NOMO-1 treated with DMSO at 0.1 percent for 48 hours (cell line): Measurements from ENCODE around the gene SVOP.

Experiments used
- DNase-seq: peaks from one replicate; lab custom pipeline; 2025; ENCODE audit not compliant: unreplicated experiment; lab: John Stamatoyannopoulos, UW

SVOP gene

GRCh38 chr12:108980831-108981618 lies 39.8 kb downstream of the SVOP start:
- DNase-seq, result no peak

DNA sequence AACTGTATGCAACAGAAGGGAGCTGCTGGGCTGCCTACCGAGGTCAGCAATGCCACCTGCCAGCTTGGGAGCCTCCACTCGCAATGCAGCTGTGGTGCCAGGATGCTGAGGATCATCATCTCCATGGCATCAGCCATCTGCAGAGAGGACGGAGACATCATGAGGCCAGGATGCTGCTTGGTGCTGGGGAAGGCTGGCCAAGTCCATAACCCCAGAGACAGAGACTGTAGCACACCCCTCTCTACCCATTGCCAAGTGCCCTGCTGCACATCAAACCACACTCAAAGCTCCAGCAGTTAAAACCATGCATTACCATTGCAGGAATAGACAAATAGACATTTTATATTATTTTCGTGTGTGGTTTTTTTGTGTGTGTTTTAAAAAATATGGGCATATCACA lies 43.5 kb downstream of the SVOP start:
- DNase-seq, result no peak

DNA sequence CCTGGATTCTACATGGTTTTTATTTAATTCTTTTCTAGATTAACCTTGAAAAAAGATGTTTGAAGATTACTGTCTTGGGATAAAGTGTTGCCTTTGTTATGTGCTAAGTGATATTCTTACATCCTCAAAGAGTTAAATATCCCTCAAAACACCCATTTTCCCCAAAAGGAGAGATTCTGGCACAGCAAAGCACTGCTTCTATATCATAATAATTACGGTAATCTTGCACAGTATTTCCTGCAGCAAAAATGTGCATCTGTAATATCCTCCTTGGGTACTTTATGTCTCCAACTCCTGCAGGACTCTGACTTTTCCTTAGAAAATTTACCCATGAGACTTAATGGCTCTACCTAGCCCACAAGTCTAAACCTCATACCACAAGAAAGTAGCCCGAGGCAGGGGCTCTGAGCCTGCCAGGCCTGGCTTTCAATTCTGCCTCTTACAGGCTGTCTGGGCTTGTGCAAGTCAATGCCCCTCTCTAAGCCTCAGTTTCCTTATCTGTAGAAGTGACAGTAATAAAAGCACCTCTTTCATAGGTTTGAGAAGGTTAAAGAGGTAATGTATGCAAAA lies 45.8 kb downstream of the SVOP start:
- no peak for DNase-seq

DNA sequence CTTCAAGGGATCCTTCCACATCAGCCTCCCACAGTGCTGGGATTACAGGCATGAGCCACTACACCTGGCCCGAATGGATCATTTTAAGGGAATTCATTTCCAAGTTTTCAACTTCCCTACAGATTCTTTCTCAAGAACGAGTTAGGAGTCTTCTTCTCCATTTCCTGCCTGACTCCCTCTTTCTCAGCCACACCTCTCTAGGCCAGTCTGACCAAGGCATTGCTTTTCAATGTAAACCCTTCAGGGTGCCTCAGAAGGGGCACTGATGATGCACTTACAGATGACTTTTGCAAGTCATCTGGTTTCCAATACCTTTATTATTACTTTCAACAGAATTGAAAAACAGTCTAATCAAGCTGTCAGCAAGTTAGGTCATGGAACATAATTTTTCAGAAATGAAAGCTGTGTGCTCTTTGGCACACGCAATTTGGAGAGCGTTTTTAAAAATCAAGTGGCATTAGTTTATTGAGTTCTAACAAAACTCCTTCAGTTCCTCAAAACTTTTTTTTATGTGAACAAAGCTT lies 47.2 kb downstream of the SVOP start:
- DNase-seq, result peak; percentile 14

DNA sequence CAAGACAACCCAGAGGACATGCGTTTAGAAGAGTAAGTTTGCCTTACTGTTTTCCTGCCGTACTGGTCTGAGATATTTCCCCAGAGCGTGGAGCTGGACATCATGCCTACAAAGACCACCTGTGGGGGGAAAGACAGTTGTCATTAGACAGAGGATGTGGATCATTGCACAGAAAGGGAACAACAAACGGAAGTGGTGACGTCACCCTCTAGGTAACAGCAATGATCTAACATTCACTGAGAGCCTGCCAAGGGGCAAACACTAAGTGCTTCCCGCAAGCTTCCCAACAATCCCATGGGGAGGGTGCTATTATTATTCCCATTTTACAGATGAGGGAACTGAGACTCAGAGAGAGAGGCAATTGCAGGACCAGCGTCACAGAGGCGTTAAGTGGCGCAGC lies 48.5 kb downstream of the SVOP start:
- peak; percentile 2 for DNase-seq

GRCh38 chr12:108969622-108970021 lies 51.2 kb downstream of the SVOP start:
- DNase-seq, result no peak

GRCh38 chr12:108967869-108968540 lies 52.9 kb downstream of the SVOP start:
- no peak for DNase-seq

DNA sequence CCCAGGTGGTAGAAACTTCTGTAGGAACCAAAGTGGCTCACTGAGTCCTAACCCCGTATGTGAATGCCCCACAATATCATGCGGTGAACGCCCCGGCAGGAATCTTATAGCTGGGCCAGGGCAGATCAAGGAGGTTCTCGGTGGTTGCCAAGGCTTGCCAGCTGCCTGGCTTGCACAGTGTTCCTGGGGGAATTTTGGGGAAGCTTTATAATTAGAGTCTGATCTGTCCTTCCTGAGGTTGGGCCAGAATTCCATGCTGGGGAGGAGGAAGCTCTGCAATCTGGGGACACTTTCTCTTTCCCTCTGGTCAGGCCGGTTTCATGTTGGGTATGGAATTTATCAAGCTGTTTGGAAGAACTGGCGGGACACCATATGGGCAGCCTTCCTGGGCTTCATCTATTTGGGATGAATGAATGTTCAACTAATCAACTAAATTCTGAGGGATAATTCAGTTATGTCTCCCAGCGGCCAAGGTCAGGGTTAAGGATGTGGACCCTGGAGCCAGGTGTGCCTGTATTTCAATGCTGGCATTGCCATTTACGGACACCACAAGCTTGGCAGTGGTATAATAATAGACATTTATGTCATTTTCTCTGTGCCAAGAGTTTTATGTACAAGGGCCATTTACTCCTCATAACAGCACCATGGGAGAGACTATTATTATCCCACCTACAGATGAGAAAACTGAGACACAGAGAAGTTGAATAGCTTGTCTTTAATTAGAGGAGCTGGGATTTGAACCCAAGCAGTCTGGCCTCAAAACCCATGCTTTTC lies 54.3 kb downstream of the SVOP start:
- no peak for DNase-seq

- no peak for DNase-seq
These were observed 55.0 kb downstream of the SVOP start for GRCh38 chr12:108965886-108966285.

GRCh38 chr12:108964371-108965352 lies 56.2 kb downstream of the SVOP start:
- no peak for DNase-seq

- no peak for DNase-seq
These were observed 58.6 kb downstream of the SVOP start for GRCh38 chr12:108962256-108962655.

- DNase-seq, result no peak
These were observed 60.9 kb downstream of the SVOP start for GRCh38 chr12:108959748-108960655.

DNA sequence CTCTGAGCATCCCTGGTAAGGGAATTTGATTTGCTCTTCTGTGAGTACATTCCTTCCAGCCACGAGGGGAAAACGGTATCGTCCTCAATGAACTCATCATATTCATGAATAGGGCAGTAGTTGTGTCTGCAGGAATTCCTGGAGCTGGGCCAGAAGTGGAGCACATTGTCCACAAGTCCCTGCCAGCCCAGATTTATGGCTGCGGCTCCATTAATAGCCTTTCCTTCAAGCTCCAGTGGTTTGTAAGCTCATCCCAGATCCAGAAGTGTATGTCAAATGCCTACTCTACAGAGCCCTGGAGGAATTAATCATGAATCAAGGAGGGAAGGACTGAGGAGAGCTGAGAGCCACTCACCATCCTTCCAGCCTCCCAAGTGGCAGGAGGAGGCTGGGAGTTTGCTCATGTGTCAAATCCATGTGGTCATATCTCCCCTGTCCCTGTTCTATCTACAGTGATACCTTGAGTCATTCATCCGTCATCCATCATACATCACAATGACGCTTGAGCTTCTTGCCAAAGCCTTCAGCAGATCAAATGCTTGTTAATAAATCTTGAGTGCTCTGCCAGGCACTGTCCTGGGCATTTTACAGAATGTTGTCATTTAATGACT lies 65.5 kb downstream of the SVOP start:
- no peak for DNase-seq

GRCh38 chr12:108950991-108951739 lies 69.7 kb downstream of the SVOP start:
- DNase-seq, result peak; percentile 53

GRCh38 chr12:108949976-108950375 lies 70.9 kb downstream of the SVOP start:
- no peak for DNase-seq

GRCh38 chr12:108948367-108948766 lies 72.5 kb downstream of the SVOP start:
- DNase-seq, result peak; percentile 74

DNA sequence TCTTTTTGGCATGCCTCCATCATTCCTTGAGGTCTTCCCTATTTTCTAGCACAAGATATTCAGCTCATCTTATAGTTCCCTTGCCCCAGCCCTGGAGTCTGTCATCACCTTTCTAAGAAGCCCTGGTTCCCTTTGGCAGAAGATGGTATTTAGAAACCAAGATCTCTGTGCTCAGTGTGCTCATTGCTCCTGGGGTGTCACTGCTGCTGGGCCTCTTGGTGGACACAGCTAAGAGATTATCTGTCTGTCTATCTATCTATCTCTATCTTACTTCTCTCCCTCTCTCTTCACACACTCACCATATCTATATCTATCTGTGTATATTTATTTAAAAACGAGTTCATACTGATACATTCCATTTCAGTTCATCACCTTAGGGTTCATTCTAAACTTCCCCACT lies 73.8 kb downstream of the SVOP start:
- DNase-seq, result no peak

DNA sequence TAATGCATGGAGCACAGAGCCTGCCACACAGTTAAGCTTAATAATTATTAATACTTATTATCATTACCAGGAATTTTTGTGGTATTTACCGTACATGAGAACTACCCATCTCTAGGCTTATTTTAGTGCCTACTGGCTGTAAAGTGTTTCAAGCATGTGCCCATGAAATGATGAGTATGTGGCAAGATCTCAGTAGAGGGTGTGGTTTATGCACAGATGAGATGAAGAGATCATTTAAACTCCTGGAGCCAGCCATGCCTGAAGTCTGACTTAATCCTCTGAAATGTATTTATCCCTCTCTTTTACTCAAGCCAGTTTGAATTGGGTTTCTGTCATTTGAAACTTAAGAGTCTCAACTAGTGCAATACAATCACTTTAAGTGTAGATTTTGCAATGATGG lies 80.7 kb downstream of the SVOP start:
- DNase-seq, result no peak
